Adrenal gland (tissue), 12 donors: ENCODE data around the gene GDF11. TPM values are rescaled to one million over a fixed set of nuclear protein-coding genes. Genes with fewer than 3 reads are reported as not detected.

Experiments used
- DNase-seq, 7 donors: peaks; one replicate each; pipeline ENCODE4 v3.0.0-alpha.2; 2019 to 2020
- H3K27ac ChIP-seq, 5 donors: fragments of 200-600 bp; sonication (generic) in 4 of 5; 1 replicate in 3 of 5; 2 replicates in 2 of 5; pipeline versions ENCODE4 v1.5.1 to v1.8.0; 2016 to 2020; ENCODE audit warnings: mild to moderate bottlenecking in 1 of 5
- H3K27me3 ChIP-seq: fragments of 200-600 bp; 2 replicates; pipeline ENCODE4 v1.8.0; 2021
- H3K36me3 ChIP-seq, 2 donors: fragments of 200-600 bp; replicated peaks in 1 of 2; 1 replicate in 1 of 2; 2 replicates in 1 of 2; pipeline versions ENCODE4 v1.5.1 to v1.8.0; 2018 to 2022
- H3K4me1 ChIP-seq, 2 donors: fragments of 200-600 bp; replicated peaks in 1 of 2; 1 replicate in 1 of 2; 2 replicates in 1 of 2; pipeline versions ENCODE4 v1.5.1 to v1.8.0; 2018 to 2021
- H3K4me3 ChIP-seq, 4 donors: fragments of 200-600 bp; sonication (generic) in 3 of 4; one replicate each; pipeline ENCODE4 v1.5.1; 2016 to 2018
- H3K9me3 ChIP-seq, 3 donors: fragments of 200-600 bp; sonication (generic) in 1 of 3; replicated peaks in 1 of 3; 1 replicate in 2 of 3; 2 replicates in 1 of 3; pipeline versions ENCODE4 v1.5.1 to v1.8.0; 2016 to 2021
- POLR2A ChIP-seq, 2 donors: fragments of 450-650 bp; IDR thresholded peaks; one replicate each; pipeline ENCODE4 v1.6.1; 2017; ENCODE audit warnings: antibody characterized with exemption in 2 of 2, mild to moderate bottlenecking in 2 of 2, moderate library complexity in 1 of 2
- WGBS, 4 donors: extraction: QIAGEN DNeasy Blood & Tissue Kit in 2 of 4; methylation state at CpG; one replicate each; pipeline versions ENCODE4 v1.1.5 to v1.1.7; 2013 to 2017; 5-methylcytosine and 5-hydroxymethylcytosine counted together
- intact Hi-C, 2 donors: fragments of 100-400 bp; cut with DNase I; formaldehyde crosslinking; loops; one replicate each; pipeline versions ENCODE4 v1.14.1 to v1.15.0; 2022 to 2023
- polyA plus RNA-seq, 3 donors: library from polyadenylated mRNA; stranded (reverse); fragments of 200-250 nt in 2 of 3; fragments of 350-450 nt in 1 of 3; fragmentation: Illumina TruSeq in 1 of 3; extraction: RNeasy Lipid Tissue Mini Kit (QIAGEN cat#74804) in 1 of 3; gene quantifications; one replicate each; pipeline ENCODE4 v1.2.3, GENCODE V29; 2013 to 2014
- total RNA-seq, 9 donors: library from RNA; depleted of rRNA in 4 of 9; stranded (reverse); fragments of >200 nt in 4 of 9; fragments of 120-200 nt in 1 of 9; fragmentation: NEBNext Ultra II Directional in 1 of 9; extraction: Animal tissue kit (Norgen Biotek cat#: 25700) in 1 of 9; gene quantifications; one replicate each; pipeline versions ENCODE4 v1.1.0 to v1.2.4, GENCODE V29; 2013 to 2023
- TF ChIP-seq, protein P1 (sequence below), 6 experiments: fragments of 450-650 bp in 4 of 6; fragments of 200-600 bp in 2 of 6; sonication (generic) in 1 of 6; IDR thresholded peaks; 1 replicate in 5 of 6; 2 replicates in 1 of 6; pipeline versions ENCODE4 v1.5.1 to v1.8.0; 2016 to 2021; ENCODE audit warnings: antibody characterized with exemption in 6 of 6, mild to moderate bottlenecking in 2 of 6, moderate library complexity in 1 of 6
- donor health status: healthy with polysubstance abuse.
- donor health status: Bipolar disorder and iron deficiency.
- donor health status: DM: yes; HTN: yes; CAD: no.
- donor health status: DM: no; HTN: no; CAD: no.
- donor health status: DM: no; HTN: no; CAD: no.
- donor health status: DM: yes; HTN: yes; CAD: no.

Gene GDF11
- total and polyA plus RNA-seq, 12 donors = 2.4 to 8.3 (median 5.8) TPM

DNA sequence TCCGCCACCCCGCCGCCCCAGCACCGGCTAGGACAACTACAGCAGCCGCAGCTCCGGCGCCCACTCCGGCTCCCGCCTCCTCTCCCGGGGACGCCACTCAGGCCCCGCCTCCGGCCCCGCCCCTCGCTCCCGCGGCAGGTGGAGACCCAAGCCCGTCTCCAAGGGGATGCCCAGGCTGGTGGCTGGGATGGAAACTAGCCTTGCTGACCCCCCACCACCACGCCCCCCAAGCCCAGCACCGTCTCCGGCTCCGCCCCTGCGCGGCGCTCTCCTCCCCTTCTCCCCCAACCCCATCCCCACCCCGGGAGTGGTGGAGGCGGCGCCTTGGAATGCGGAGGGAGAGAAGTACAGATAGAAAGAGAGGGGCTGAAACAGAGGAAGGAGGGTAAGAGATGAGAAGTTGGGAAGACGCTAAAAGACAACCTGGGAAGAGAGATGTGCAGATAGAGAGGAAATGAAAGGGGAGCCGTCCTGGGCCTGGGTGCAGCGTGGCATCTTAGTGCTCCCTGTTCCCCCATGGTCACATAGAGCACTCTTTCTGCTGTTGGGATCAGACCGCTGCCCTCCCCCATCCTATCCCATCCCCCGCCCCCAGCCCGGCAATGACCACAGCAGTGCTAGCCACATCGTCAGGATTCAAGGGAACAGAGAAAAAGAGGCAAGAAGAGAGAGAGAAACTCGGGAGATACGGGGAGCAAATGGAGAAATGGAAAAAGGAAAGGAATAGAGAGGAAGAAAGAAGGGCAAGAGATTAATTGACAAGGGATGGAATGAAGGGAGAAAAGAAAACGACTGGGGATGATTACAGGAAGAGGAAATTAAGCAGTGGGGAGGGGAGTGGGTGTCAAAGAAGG, 34.9 kb upstream of the GDF11 start, which contains the start of gene ITGA7:
ITGA7 (minus strand) TSS at position 64 of the 854 bp plus-strand sequence. CDS start 222 bp downstream, outside the sequence.
- Histone ChIP-seq H3K9me3 (no peaks in the 10 kb centered on the region), H3K4me3 (peak within 1 kb of the TSS in 2 of 4 donors; percentile 16 to 72), H3K36me3 (no peaks in the 10 kb centered on the region), H3K4me1 (peaks cover 6 to 24% of the 10 kb centered on the region in 2 donors), H3K27me3 (no peaks in the 10 kb centered on the region), H3K27ac (peak within 1 kb of the TSS in 1 of 5 donors; percentile 63)
- intact Hi-C loops = no loop called here
- TF ChIP-seq, protein P1, sequence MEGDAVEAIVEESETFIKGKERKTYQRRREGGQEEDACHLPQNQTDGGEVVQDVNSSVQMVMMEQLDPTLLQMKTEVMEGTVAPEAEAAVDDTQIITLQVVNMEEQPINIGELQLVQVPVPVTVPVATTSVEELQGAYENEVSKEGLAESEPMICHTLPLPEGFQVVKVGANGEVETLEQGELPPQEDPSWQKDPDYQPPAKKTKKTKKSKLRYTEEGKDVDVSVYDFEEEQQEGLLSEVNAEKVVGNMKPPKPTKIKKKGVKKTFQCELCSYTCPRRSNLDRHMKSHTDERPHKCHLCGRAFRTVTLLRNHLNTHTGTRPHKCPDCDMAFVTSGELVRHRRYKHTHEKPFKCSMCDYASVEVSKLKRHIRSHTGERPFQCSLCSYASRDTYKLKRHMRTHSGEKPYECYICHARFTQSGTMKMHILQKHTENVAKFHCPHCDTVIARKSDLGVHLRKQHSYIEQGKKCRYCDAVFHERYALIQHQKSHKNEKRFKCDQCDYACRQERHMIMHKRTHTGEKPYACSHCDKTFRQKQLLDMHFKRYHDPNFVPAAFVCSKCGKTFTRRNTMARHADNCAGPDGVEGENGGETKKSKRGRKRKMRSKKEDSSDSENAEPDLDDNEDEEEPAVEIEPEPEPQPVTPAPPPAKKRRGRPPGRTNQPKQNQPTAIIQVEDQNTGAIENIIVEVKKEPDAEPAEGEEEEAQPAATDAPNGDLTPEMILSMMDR (IDR thresholded peaks at IDR 0.05) = no peak
- no peak for TF ChIP-seq POLR2A (IDR thresholded peaks at IDR 0.05)
- 0 to 2% (median 1%) methylated on average over 20 to 39 of the region's 39 CpGs for WGBS, 4 donors
- DNase-seq = peak in 4 of 7 donors; percentile 50 to 70 (median 66)

DNA sequence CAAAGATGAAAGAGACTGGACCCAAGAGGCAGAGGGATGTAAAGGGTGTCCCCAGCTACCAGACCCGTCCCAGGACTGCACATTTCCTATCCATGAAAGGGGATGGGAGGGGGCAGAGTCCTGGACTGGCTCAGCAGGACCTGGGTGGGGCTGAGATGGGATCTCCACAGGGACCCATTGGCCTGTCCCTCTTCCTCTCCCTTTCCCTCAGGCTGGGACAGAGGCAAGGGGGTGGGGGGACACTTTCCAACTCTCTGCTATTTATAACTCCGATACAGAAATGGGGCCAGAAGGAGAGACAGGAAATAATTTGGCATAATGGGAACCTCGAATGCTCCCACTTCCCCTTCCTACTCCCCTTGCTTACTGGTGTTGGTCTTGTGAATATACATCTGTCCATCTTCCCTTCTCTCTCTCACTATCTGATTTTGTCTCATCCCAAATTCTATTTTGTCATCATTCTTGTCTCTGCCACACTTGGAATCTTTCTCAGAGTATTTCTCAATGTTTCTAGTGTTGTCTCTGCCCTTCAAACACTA, 34.2 kb upstream of the GDF11 start:
- DNase-seq = no peak
- Histone ChIP-seq H3K36me3 (no peaks in the 10 kb centered on the region), H3K27me3 (no peaks in the 10 kb centered on the region), H3K4me1 (peaks cover 6 to 24% of the 10 kb centered on the region in 2 donors), H3K9me3 (no peaks in the 10 kb centered on the region), H3K4me3 (no peak overlapping the region), H3K27ac (no peak overlapping the region)
- no peak for TF ChIP-seq POLR2A (IDR thresholded peaks at IDR 0.05)
- TF ChIP-seq, protein P1 (IDR thresholded peaks at IDR 0.05) = no peak
- intact Hi-C loops = no loop called here
- 17 to 25% (median 22%) methylated on average over 3 of the region's 3 CpGs for WGBS, 4 donors

DNA sequence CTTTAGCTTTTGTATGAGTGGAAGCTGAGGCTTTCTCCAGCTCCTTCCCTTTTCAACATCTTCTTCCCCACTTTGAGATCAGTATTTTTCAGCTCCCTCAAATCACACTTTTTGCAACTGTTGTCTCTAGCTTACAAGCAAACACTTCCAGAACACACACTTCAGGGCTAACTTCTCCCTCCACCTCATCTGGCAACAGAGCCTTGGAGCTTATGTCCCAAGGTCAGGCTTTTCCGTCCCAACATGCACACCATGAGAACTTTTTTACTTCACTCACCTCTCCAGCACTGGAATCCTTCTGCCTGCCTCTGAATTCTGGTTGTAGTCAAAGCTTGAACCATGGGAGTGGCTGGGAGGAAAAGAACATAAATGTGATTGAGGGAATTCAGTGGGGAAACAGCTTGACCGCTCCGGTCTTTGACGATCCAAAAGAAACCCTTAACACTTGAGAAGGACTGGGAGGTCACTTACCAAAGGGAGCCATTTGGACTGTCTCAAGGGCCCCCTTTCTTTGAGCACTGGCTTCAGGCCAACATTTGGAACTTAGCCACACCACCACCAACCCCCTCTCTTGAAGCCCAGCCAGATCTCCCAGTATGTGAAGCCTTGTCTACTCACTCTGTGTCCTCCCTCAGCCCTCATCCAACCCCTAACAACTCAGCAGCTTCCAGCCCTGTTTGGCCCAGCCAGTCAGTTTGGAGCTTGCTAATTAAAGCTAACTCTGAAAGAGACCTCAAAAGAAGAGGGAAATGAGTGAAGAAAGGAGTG, 31.0 kb upstream of the GDF11 start:
- H3K9me3 ChIP-seq = no peaks in the 10 kb centered on the region
- no peak overlapping the region for H3K4me3 ChIP-seq
- no peak overlapping the region for H3K27ac ChIP-seq
- H3K36me3 ChIP-seq = no peaks in the 10 kb centered on the region
- H3K27me3 ChIP-seq = no peaks in the 10 kb centered on the region
- TF ChIP-seq, protein P1 (IDR thresholded peaks at IDR 0.05) = no peak
- TF ChIP-seq POLR2A (IDR thresholded peaks at IDR 0.05) = no peak
- no peak for DNase-seq
- intact Hi-C loops = no loop called here
- 56 to 65% (median 59%) methylated on average over 4 of the region's 4 CpGs for WGBS, 4 donors
- peaks cover 15 to 36% of the 10 kb centered on the region in 2 donors for H3K4me1 ChIP-seq
